Astrocyte (in vitro differentiated cells and primary cell): ENCODE data around the gene NFIA.

ENCODE experiments used
- CTCF ChIP-seq: IDR thresholded peaks from 2 replicates; pipeline ENCODE4 v1.5.1; 2011; ENCODE audit warnings: low read depth, mild to moderate bottlenecking, inconsistent platforms, low read length, moderate library complexity; ENCODE audit not compliant: insufficient read depth
- EZH2 ChIP-seq: IDR thresholded peaks from 2 replicates; pipeline ENCODE4 v1.6.1; 2012; ENCODE audit warnings: mild to moderate bottlenecking, low read length, inconsistent platforms; ENCODE audit not compliant: insufficient read depth

- TF ChIP-seq CTCF (no peak), EZH2 (no peak)
These were observed 93.6 kb downstream of the NFIA start for GRCh38 chr1:61175976-61176375.
